ENCODE data around the gene UGT1A8.
"Not testable (repeated sequence)": the region's sequence is repeated elsewhere in the genome, so short reads cannot be mapped to it uniquely, and the experiment has no call there.

DNA sequence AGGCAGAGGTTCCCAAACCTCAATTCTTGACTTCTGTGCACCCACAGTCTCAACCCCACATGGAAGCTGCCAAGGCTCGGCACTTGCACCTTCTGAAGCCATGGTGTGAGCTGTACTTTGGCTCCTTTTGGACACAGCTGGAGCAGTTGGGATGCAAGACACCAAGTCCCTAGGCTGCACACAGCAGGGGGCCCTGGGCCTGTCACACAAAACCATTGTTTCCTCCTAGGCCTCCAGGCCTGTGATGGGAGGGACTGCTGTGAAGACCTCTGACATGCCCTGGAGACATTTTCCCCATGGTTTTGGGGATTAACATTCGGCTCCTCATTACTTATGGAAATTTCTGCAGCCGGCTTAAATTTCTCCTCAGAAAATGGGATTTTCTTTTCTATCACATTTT lies 28.6 kb downstream of the UGT1A8 start:
- not testable (repeated sequence) for TF ChIP-seq CTCF, POLR2A (IDR thresholded peaks at IDR 0.05)
